H54 (cell line): ENCODE results near the gene RSRC1.

ENCODE experiments used
- DNase-seq: peaks from one replicate; pipeline ENCODE4 v3.0.0; 2011; ENCODE audit warnings: low spot score, mixed read lengths; ENCODE audit not compliant: insufficient read length
- FAIRE-seq: peaks from 3 replicates; lab custom pipeline; 2011; peaks lifted over from hg19 to GRCh38; lab: Jason Lieb, UNC
- POLR2A ChIP-seq: IDR thresholded peaks from 2 replicates; pipeline ENCODE4 v1.6.1; 2011; ENCODE audit warnings: low read depth, mild to moderate bottlenecking, low read length

The RSRC1 gene

DNA sequence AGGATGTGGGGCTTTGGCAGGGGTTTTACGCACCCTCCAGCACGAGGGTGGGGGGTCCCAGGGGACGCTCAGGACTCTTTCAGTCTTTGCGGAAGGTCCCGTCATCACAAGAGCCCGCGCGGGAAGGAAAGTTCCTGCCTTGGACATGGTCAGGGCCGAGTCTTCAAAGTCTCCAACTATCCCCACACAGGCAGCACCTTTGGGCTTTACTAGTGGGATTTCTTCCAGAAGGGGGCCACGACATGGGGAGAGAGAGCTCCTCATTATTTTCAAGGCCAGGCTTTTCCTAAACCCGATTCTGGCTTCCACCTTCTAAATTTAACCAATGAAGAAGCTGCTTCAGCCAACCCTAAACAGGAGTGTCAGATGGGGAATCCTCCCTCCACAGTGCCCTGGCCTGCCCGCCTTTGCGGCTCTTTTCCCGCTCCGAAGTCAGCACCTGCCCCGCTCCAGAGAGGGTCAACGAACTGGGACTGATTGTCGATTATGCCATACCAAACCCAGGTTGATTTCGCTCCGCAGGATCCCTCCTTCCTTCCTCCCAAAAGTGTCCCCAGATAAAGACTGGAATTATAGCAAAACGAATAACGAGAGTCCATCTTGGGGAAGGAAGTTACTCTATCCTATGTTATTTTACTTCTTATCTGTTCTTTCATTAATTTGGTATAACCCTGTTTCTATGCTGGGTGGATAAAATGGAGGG, 14.6 kb upstream of the RSRC1 start:
- no peak for FAIRE-seq

GRCh38 chr3:158095814-158096704, 13.8 kb upstream of the RSRC1 start:
- DNase-seq (no peak), FAIRE-seq (no peak)
- TF ChIP-seq POLR2A, result no peak

More for the DNA sequence above, 14.6 kb upstream of the RSRC1 start:
- TF ChIP-seq POLR2A, result no peak
- DNase-seq, result no peak

DNA sequence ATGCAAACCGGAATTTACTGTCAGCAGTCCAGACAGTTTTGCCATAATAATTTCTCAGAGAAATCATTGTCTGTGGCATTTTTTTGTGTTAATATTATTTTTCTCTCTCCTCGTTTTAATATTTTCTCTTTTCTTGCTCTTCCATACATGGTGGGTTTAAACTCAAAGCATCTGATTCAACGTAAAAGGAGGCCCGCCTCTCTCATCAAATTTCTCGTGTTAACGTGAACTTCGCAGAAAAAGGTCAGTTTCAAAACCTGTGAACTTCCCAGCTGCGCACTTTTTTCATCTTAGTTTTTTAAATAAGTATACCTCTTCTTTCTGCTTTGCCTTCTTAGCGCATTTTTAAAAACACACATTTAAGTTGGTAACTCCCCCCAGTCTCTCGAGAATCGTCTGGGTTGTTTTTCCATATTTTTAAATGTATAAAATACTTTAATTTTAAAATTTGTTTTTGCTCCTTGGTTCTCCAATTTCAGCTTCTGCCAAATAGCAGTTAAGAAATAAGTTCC, 12.8 kb upstream of the RSRC1 start:
- DNase-seq (no peak), FAIRE-seq (no peak)
- TF ChIP-seq POLR2A, result no peak

GRCh38 chr3:158097593-158098308, 12.1 kb upstream of the RSRC1 start:
- no peak for TF ChIP-seq POLR2A
- FAIRE-seq, result no peak
- no peak for DNase-seq

GRCh38 chr3:158098309-158098639, 11.6 kb upstream of the RSRC1 start:
- no peak for TF ChIP-seq POLR2A
- no peak for DNase-seq
- FAIRE-seq, result no peak

GRCh38 chr3:158098834-158099424, 11.0 kb upstream of the RSRC1 start:
- no peak for TF ChIP-seq POLR2A
- no peak for FAIRE-seq
- no peak for DNase-seq

DNA sequence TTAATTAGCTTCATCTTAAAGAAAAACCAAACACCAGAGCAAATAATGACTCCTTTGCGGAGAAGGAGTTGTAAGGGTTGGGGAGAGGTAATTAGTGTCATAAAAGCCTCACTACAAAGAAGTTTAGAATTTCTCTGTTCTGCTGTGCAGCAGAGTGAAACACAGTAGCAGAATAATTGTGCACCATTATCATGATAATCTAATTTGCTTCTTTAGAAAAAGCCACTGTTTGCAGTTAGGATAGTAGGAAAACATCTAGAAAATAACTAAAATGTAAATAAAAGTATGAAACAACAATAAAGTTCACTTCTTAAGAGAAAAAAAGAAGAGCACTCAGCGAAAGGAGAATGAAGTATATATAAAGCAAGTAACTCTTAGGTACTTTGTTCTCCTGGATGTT, 9.2 kb upstream of the RSRC1 start:
- DNase-seq, result no peak
- no peak for TF ChIP-seq POLR2A
- no peak for FAIRE-seq

DNA sequence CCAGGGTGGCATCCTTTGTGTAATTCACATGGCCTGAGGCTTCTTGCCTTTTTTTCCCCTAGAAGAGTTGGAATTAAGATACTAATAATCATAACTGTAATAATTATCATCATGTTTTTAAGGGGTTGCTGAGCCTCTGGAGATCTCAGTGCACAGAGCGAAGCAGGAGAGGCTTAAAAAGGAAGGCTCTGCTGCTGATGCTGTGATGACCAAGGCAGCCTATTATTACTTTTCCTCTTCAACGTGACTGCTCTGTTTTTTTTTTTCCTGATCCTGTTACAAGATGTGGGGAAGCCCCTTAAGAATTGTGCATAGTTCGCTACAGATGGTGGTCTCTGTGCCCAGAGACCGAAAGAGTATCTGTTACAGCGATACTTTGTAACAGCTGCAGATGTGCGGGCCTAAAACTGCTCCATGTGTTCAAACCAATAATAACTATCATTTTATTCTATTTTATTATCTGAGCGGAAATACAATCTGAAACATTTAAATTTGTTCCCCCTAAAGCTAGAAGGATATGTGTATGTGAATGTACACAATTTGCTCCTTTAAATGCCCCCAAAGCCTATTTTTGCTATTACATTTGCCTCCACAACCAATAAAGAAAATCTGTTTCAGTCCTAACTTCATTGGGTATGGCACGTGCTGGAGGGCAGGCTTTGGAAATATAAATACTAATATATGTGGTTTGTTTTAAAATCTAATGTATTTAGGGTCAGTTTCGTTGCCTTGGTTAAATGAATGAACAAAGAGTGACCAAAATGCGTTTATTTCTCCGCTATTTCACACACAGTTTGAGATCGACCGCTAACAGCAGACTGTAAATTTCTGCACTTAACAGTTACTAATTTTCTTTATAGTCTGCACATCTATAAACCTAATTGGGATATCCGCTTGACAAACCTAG, 8.3 kb upstream of the RSRC1 start:
- FAIRE-seq, result no peak
- no peak for TF ChIP-seq POLR2A
- no peak for DNase-seq

GRCh38 chr3:158102242-158103080, 7.4 kb upstream of the RSRC1 start:
- TF ChIP-seq POLR2A, result no peak
- FAIRE-seq (no peak), DNase-seq (no peak)

DNA sequence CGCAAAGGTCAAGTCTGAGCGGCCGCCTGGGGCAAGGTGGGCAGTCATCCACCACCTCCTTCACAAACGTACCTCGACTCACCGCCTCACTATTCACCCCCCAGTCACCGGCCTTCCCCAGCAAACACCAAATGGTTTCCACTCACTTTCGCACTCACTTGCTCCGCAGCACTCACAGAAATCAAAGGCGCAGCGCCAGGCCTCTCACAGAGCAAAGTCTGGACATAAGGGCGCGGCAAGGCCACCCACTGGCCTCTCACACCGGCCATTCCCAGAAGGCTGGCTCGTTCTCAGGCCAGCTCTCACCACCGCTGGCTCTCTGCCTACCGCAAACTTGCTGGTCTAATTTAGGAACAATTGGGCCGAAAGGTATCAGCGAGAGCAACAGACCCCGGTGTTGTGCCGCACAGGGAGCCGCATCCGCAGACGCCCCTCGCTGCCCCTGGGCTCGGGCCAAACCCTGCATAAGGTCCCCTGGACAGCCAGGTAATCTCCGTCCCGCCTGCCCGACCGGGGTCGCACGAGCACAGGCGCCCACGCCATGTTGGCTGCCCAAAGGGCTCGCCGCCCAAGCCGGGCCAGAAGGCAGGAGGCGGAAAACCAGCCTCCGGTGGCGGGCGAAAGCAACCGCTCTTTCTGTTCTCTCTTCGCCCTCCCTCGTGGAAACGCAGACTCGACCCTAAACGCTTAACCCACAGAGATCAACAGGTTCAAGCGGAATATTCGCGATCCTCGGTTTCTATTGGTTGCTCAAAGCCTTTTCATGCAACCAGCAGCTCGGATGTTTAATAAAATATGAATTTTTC, 6.6 kb upstream of the RSRC1 start:
- FAIRE-seq, result no peak
- no peak for DNase-seq

GRCh38 chr3:158103887-158104327, 6.0 kb upstream of the RSRC1 start:
- DNase-seq, result no peak
- TF ChIP-seq POLR2A, result no peak
- no peak for FAIRE-seq

More for the DNA sequence above, 6.6 kb upstream of the RSRC1 start:
- TF ChIP-seq POLR2A, result no peak
